ENCODE results near the gene HOMER2. TPM values are rescaled to one million over a fixed set of nuclear protein-coding genes. Genes with fewer than 3 reads are reported as not detected.

HOMER2 gene
- total and polyA plus RNA-seq, 2 of the 4 experiments (the other 2 are of a cell fraction): 0.54 to 0.79 TPM

- intact Hi-C loops (cut with micrococcal nuclease): no loop called here
- Histone ChIP-seq H2AFZ (replicated peaks; ENCODE audit: low read length, poor library complexity) (no peak overlapping the region), H4K8ac (ENCODE audit: low read depth in 2 of 2, low read length in 2 of 2) (no peak overlapping the region), H3K4ac (ENCODE audit: low read depth, low read length) (no peak overlapping the region), H4K91ac (ENCODE audit: insufficient read depth, low read depth, low read length) (no peak overlapping the region), H4K5ac (ENCODE audit: low read depth, low read length) (no peak overlapping the region), H2AK5ac (ENCODE audit: low read depth, low read length) (no peak overlapping the region), H3K27me3 (ENCODE audit: control insufficient read depth, insufficient read depth, low read length) (no peaks in the 10 kb centered on the region), H2BK120ac (ENCODE audit: low read depth, low read length) (no peak overlapping the region), H2BK5ac (ENCODE audit: low read depth, low read length, poor library complexity, severe bottlenecking) (no peak overlapping the region), H3K9ac (ENCODE audit: low read depth, low read length) (no peak overlapping the region), H3K36me3 (ENCODE audit: control insufficient read depth, insufficient read depth, low read length) (peaks cover 36% of the 10 kb centered on the region), H3K9me1 (ENCODE audit: insufficient read depth, low read length) (no peaks in the 10 kb centered on the region), H3K23ac (ENCODE audit: low read depth, low read length) (no peak overlapping the region), H3K4me2 (ENCODE audit: low read depth, low read length) (no peak overlapping the region), H2AK9ac (replicated peaks; ENCODE audit: low read depth, low read length, poor library complexity) (no peak overlapping the region), H3K27ac (ENCODE audit: insufficient read depth, low read length) (no peak overlapping the region), H3K14ac (replicated peaks; ENCODE audit: low read depth, low read length) (no peak overlapping the region), H2BK15ac (ENCODE audit: low read depth, low read length) (no peak overlapping the region), H3K9me3 (ENCODE audit: control insufficient read depth, insufficient read depth, low read length) (no peaks in the 10 kb centered on the region), H2BK20ac (ENCODE audit: low read depth, low read length) (no peak overlapping the region), H4K20me1 (ENCODE audit: insufficient read depth, low read length) (no peaks in the 10 kb centered on the region; the same call in 1 of the 2 replicates), H3K56ac (ENCODE audit: extremely low read depth, insufficient read depth, low read length) (no peak overlapping the region), H3K4me3 (ENCODE audit: insufficient read depth, low read depth, low read length) (no peak overlapping the region), H3K4me1 (ENCODE audit: control insufficient read depth, insufficient read depth, low read length) (no peaks in the 10 kb centered on the region), H3K79me1 (ENCODE audit: low read depth in 1 of 2, low read length in 2 of 2) (peaks cover 11 to 18% of the 10 kb centered on the region in 2 experiments), H3K18ac (ENCODE audit: low read depth, low read length) (no peak overlapping the region)
- DNase-seq (no peak), ATAC-seq (ENCODE audit: low read depth) (no peak)
- ChIA-PET CTCF (no interaction called here), POLR2A (ENCODE audit: unreplicated experiment) (no interaction called here)
- no TSS peak for BruUV-seq (replicated peaks)
- TF ChIP-seq, protein P1, sequence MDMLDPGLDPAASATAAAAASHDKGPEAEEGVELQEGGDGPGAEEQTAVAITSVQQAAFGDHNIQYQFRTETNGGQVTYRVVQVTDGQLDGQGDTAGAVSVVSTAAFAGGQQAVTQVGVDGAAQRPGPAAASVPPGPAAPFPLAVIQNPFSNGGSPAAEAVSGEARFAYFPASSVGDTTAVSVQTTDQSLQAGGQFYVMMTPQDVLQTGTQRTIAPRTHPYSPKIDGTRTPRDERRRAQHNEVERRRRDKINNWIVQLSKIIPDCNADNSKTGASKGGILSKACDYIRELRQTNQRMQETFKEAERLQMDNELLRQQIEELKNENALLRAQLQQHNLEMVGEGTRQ (IDR thresholded peaks at IDR 0.05; ENCODE audit: low read depth, low read length): no peak
- TF ChIP-seq RCOR1 (IDR thresholded peaks at IDR 0.05; ENCODE audit: insufficient replicate concordance, low read length) (no peak), RFX5 (IDR thresholded peaks at IDR 0.05; ENCODE audit: low read depth, low read length) (no peak), RAD21 (IDR thresholded peaks at IDR 0.05; ENCODE audit: low read length) (no peak), SMC3 (IDR thresholded peaks at IDR 0.05; ENCODE audit: low read depth, low read length) (no peak), MXI1 (IDR thresholded peaks at IDR 0.05; ENCODE audit: borderline replicate concordance, low read depth, low read length) (no peak), ELK1 (IDR thresholded peaks at IDR 0.05; ENCODE audit: borderline replicate concordance, low read depth, low read length) (no peak), POLR2A (IDR thresholded peaks at IDR 0.05; ENCODE audit: low read depth, low read length) (no peak), CHD1 (IDR thresholded peaks at IDR 0.05; ENCODE audit: low read depth, low read length) (no peak), NFE2L2 (IDR thresholded peaks at IDR 0.05; ENCODE audit: low read depth, low read length) (no peak), BHLHE40 (IDR thresholded peaks at IDR 0.05; ENCODE audit: low read depth, low read length) (no peak), MAFK (IDR thresholded peaks at IDR 0.05; ENCODE audit: low read depth, low read length) (no peak)
- TF ChIP-seq, protein P2, sequence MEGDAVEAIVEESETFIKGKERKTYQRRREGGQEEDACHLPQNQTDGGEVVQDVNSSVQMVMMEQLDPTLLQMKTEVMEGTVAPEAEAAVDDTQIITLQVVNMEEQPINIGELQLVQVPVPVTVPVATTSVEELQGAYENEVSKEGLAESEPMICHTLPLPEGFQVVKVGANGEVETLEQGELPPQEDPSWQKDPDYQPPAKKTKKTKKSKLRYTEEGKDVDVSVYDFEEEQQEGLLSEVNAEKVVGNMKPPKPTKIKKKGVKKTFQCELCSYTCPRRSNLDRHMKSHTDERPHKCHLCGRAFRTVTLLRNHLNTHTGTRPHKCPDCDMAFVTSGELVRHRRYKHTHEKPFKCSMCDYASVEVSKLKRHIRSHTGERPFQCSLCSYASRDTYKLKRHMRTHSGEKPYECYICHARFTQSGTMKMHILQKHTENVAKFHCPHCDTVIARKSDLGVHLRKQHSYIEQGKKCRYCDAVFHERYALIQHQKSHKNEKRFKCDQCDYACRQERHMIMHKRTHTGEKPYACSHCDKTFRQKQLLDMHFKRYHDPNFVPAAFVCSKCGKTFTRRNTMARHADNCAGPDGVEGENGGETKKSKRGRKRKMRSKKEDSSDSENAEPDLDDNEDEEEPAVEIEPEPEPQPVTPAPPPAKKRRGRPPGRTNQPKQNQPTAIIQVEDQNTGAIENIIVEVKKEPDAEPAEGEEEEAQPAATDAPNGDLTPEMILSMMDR (conservative IDR thresholded peaks at IDR 0.05; ENCODE audit: low read depth, low read length): no peak
- in situ Hi-C loops (cut with MboI; ENCODE audit: low sequenced_read_pairs): loop anchor here (10.0 kb wide), 1 partner anchor 285 kb away; no protein-coding TSS in a partner anchor
- dilution Hi-C loops (cut with HindIII; ENCODE audit: low sequenced_read_pairs, unreplicated experiment): no loop called here
Measured at GRCh38 chr15:82820128-82820527, 132.4 kb downstream of the HOMER2 start.
